Astrocyte of the spinal cord (primary cell): ENCODE data around the gene ASPSCR1.

Source experiments
- DNase-seq: peaks from one replicate; pipeline ENCODE4 v3.0.0; 2011; ENCODE audit warnings: low read depth, low spot score
- H3K4me3 ChIP-seq: 2 replicates; pipeline ENCODE4 v1.5.1; 2011; ENCODE audit warnings: low read depth, mild to moderate bottlenecking, low read length, moderate library complexity
- in situ Hi-C: cut with HindIII; loops from 2 replicates; pipeline ENCODE4 v1.10.0; 2017; ENCODE audit warnings: low sequenced_read_pairs
- TF ChIP-seq, protein P1 (sequence below): IDR thresholded peaks from 2 replicates; pipeline ENCODE4 v1.5.1; 2012; ENCODE audit warnings: low read depth, mild to moderate bottlenecking, low read length, inconsistent platforms

ASPSCR1 gene

DNA sequence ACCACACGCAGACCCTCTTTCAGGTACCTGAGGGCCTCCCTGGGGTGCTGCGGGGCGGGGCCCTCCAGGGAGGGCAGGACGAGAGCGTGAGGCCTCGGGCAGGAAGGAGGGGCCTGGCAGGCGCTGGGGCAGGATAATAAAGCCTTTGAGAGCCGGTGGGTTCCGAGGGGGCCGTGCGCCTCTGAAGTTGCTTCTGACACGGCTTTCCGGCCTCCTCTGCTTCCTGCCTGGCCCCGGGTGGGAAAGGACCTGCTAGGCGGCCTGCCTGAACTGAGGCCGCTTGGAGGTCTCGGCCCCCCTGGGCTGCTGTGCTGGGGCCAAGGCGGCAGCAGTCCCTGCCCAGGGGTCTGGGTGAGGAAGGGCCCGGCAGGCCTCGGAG lies 34.8 kb downstream of the ASPSCR1 start:
- in situ Hi-C loops: no loop called here
- H3K4me3 ChIP-seq: no peak overlapping the region
- DNase-seq: no peak
- TF ChIP-seq, protein P1, sequence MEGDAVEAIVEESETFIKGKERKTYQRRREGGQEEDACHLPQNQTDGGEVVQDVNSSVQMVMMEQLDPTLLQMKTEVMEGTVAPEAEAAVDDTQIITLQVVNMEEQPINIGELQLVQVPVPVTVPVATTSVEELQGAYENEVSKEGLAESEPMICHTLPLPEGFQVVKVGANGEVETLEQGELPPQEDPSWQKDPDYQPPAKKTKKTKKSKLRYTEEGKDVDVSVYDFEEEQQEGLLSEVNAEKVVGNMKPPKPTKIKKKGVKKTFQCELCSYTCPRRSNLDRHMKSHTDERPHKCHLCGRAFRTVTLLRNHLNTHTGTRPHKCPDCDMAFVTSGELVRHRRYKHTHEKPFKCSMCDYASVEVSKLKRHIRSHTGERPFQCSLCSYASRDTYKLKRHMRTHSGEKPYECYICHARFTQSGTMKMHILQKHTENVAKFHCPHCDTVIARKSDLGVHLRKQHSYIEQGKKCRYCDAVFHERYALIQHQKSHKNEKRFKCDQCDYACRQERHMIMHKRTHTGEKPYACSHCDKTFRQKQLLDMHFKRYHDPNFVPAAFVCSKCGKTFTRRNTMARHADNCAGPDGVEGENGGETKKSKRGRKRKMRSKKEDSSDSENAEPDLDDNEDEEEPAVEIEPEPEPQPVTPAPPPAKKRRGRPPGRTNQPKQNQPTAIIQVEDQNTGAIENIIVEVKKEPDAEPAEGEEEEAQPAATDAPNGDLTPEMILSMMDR: no peak

DNA sequence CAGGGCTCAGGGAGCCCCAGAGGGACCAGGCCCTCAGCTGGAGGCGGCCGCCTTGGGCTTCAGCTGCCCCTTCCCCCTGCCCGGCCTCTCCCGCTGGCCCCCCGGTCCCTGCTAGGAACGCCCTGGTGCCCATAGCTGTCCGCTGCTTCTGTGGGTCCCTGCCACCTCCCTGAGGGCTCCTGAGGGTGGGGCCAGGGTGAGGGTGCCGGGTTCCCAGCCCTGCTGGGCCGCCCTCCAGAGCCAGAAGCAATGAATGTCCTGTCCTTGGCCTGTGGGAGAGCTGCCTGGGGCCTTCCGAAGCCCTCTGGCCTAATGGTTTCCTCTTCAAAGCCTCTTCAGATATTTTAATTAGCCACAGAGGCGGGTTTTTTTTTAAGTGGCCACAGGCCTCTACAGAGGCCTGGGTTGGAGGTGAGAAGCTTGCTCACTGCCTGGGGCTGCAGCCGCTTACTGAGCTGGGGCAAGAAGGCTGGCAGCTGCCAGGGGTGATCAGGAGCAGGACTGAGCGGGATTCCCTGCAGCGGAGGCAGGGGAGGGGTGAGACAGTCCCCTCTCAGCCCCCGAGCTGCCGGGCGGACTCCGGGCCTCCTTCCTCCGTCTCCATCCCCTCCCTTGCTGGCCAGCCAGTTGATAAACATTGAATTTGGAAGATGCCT lies 35.3 kb downstream of the ASPSCR1 start:
- in situ Hi-C loops: no loop called here
- no peak overlapping the region for H3K4me3 ChIP-seq
- TF ChIP-seq, protein P1: no peak
- DNase-seq: no peak

GRCh38 chr17:82013341-82013740 lies 35.9 kb downstream of the ASPSCR1 start:
- TF ChIP-seq, protein P1: no peak
- H3K4me3 ChIP-seq: no peak overlapping the region
- DNase-seq: no peak
- in situ Hi-C loops: no loop called here

DNA sequence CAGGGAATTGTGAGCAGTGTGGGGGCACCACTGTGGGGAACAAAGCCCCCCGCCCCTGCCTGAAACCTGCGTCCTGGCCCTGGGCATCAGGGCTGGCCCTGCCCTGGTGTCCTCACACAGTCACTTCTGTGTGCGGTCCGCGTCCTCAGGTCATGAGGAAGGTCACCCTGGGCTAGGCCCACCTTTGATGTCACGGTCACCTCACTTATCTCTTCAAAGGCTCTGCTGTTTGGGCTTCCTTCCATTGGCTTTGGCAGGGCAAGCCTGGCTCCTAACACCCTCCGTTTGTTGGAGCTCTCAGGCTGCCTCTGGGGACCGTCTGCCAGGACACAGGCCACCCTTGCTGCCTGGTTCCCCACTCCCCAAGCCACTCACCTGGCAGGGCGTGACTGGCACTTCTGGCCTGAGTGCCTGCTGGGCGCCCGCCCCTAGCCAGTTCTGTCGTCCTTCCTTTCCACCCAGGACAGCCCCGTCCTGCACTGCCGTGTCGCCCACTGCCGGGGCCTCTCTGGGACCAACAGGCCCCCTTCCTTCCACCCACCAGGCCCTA lies 36.4 kb downstream of the ASPSCR1 start:
- no peak overlapping the region for H3K4me3 ChIP-seq

DNA sequence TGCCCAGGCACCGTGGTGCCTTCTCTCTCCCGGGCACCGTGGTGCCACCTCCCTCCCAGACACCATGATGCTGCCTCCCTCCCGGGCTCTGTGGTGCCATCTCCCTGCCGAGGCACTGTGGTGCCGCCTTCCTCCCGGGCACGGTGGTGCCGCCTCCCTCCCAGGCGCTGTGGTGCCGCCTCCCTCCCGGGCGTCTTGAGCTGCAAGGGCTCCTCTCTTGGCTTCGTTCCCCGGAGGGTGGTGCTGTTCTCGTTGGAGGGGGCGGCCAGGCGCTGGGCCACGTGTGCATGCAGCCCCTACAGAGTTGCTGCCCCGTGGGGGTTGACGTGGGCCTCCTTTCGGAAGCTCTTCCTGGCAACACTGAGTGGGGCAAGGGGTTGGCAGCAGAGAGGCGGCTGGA lies 37.0 kb downstream of the ASPSCR1 start:
- TF ChIP-seq, protein P1: no peak
- in situ Hi-C loops: no loop called here
- H3K4me3 ChIP-seq: no peak overlapping the region
- no peak for DNase-seq

More for the DNA sequence above, 36.4 kb downstream of the ASPSCR1 start:
- TF ChIP-seq, protein P1: no peak
- no peak for DNase-seq
- in situ Hi-C loops: no loop called here

DNA sequence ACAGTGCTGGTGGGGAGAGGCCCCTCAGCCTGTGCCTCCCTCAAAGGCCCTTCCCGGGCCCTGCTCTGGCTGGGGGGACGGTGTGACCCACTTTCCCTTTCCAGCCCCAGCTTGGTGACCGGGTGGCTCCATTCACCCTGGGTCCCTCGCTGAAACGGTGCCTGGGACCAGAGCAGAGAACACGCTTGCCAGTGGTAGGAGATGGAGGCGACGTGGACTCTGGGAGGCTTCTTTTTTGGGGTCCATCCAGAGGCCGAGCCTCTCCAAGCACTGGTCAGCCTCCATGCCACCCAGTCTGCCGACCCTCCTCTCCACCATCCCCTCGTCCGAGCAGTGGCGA lies 37.5 kb downstream of the ASPSCR1 start:
- TF ChIP-seq, protein P1: no peak
- no peak for DNase-seq
- no peak overlapping the region for H3K4me3 ChIP-seq
- in situ Hi-C loops: no loop called here
